Osteocyte (in vitro differentiated cells): ENCODE data around the gene CCNG1. TPM values are rescaled to one million over a fixed set of nuclear protein-coding genes. Genes with fewer than 3 reads are reported as not detected.

Experiments
- DNase-seq: peaks from one replicate; pipeline ENCODE4 v3.0.0; 2021; ENCODE audit warnings: mixed read lengths; ENCODE audit not compliant: unreplicated experiment; ENCODE audit errors: extremely low spot score
- H3K27ac Mint-ChIP-seq: one replicate; pipeline ENCODE4 v1.8.0; 2021; ENCODE audit warnings: mild to moderate bottlenecking, mixed read lengths; ENCODE audit not compliant: unreplicated experiment
- H3K27me3 Mint-ChIP-seq: one replicate; pipeline ENCODE4 v1.8.0; 2021; ENCODE audit warnings: mixed read lengths; ENCODE audit not compliant: unreplicated experiment
- H3K36me3 Mint-ChIP-seq: one replicate; pipeline ENCODE4 v1.8.0; 2021; ENCODE audit warnings: mixed read lengths; ENCODE audit not compliant: unreplicated experiment
- H3K4me1 Mint-ChIP-seq: one replicate; pipeline ENCODE4 v1.8.0; 2021; ENCODE audit warnings: mixed read lengths; ENCODE audit not compliant: unreplicated experiment
- H3K4me3 Mint-ChIP-seq: one replicate; pipeline ENCODE4 v1.8.0; 2021; ENCODE audit warnings: mild to moderate bottlenecking, moderate library complexity, mixed read lengths; ENCODE audit not compliant: unreplicated experiment
- H3K9me3 Mint-ChIP-seq: one replicate; pipeline ENCODE4 v1.8.0; 2021; ENCODE audit warnings: mixed read lengths; ENCODE audit not compliant: unreplicated experiment
- CTCF ChIP-seq: fragments of 200-600 bp; sonication (generic); IDR thresholded peaks from 2 replicates; pipeline ENCODE4 v1.5.0; 2021; ENCODE audit warnings: antibody characterized with exemption, mild to moderate bottlenecking, moderate library complexity
- total RNA-seq: library from RNA; stranded (reverse); gene quantifications from 2 replicates; pipeline ENCODE4 v1.2.1, GENCODE V29; 2021

Gene CCNG1
- total RNA-seq, 1 donor from 2014 or later: 163 TPM

- H3K36me3 Mint-ChIP-seq: no peaks in the 10 kb centered on the region
These were observed 30.3 kb downstream of the CCNG1 start for GRCh38 chr5:163467682-163468081.

GRCh38 chr5:163473635-163474243, 36.3 kb downstream of the CCNG1 start:
- Mint-ChIP-seq H3K27ac (no peak overlapping the region), H3K4me1 (peaks cover 11% of the 10 kb centered on the region), H3K27me3 (no peaks in the 10 kb centered on the region), H3K36me3 (no peaks in the 10 kb centered on the region), H3K9me3 (no peaks in the 10 kb centered on the region), H3K4me3 (no peak overlapping the region)
- peak; percentile 54 for TF ChIP-seq CTCF
- DNase-seq: no peak

More at GRCh38 chr5:163467682-163468081, 30.3 kb downstream of the CCNG1 start:
- Mint-ChIP-seq H3K27ac (peak overlapping the region; percentile 31), H3K4me1 (peaks cover 9% of the 10 kb centered on the region), H3K4me3 (no peak overlapping the region), H3K9me3 (no peaks in the 10 kb centered on the region), H3K27me3 (no peaks in the 10 kb centered on the region)
- TF ChIP-seq CTCF: no peak
- DNase-seq: no peak

GRCh38 chr5:163475411-163475810, 38.0 kb downstream of the CCNG1 start:
- no peak overlapping the region for H3K27ac Mint-ChIP-seq
- peaks cover 13% of the 10 kb centered on the region for H3K4me1 Mint-ChIP-seq
- H3K36me3 Mint-ChIP-seq: no peaks in the 10 kb centered on the region
- no peaks in the 10 kb centered on the region for H3K27me3 Mint-ChIP-seq
- no peak overlapping the region for H3K4me3 Mint-ChIP-seq
- TF ChIP-seq CTCF: no peak
- DNase-seq: no peak
- H3K9me3 Mint-ChIP-seq: no peaks in the 10 kb centered on the region

GRCh38 chr5:163478126-163478981, 41.0 kb downstream of the CCNG1 start:
- H3K36me3 Mint-ChIP-seq: no peaks in the 10 kb centered on the region
- peaks cover 13% of the 10 kb centered on the region for H3K4me1 Mint-ChIP-seq
- H3K9me3 Mint-ChIP-seq: no peaks in the 10 kb centered on the region
- no peak for TF ChIP-seq CTCF
- H3K4me3 Mint-ChIP-seq: no peak overlapping the region
- H3K27me3 Mint-ChIP-seq: no peaks in the 10 kb centered on the region
- DNase-seq: no peak
- H3K27ac Mint-ChIP-seq: peak overlapping the region; percentile 60

DNA sequence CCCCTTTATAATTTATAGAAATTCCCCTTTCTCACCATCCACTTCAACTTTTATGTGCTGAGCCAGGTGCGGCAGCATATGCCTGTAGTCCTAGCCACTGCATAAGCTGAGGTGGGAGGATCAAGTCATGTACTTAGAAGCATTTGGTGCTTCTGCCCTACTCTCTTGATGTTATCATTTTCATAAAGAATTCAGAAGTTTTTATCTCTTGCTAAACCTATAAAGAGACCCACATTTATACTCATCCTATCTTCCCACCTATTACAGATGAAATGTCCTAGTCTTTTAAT, 41.5 kb downstream of the CCNG1 start:
- DNase-seq: no peak
- no peak overlapping the region for H3K4me3 Mint-ChIP-seq
- H3K36me3 Mint-ChIP-seq: no peaks in the 10 kb centered on the region
- H3K9me3 Mint-ChIP-seq: no peaks in the 10 kb centered on the region
- TF ChIP-seq CTCF: no peak
- H3K27ac Mint-ChIP-seq: peak overlapping the region; percentile 60
- H3K27me3 Mint-ChIP-seq: no peaks in the 10 kb centered on the region
- peaks cover 13% of the 10 kb centered on the region for H3K4me1 Mint-ChIP-seq
